HEK293 (cell line): ENCODE measurements around the gene CD300LF.
A peak's percentile ranks its signal among the peaks of the same experiment; 100 is the strongest.

Experiments used
- GLI4 ChIP-seq: fragments of 450-650 bp; formaldehyde crosslinking; IDR thresholded peaks from 2 replicates; pipeline ENCODE4 v1.5.1; 2016; ENCODE audit warnings: missing biosample characterization, missing genetic modification characterization
- IKZF3 ChIP-seq: fragments of 450-650 bp; IDR thresholded peaks from 2 replicates; pipeline ENCODE4 v1.5.0; 2018; ENCODE audit warnings: missing biosample characterization, mild to moderate bottlenecking, missing genetic modification characterization, moderate library complexity
- KLF1 ChIP-seq: fragments of 450-650 bp; formaldehyde crosslinking; IDR thresholded peaks from 2 replicates; pipeline ENCODE4 v1.5.1; 2016; ENCODE audit warnings: missing biosample characterization, missing genetic modification characterization
- KLF10 ChIP-seq: fragments of 450-650 bp; IDR thresholded peaks from 2 replicates; pipeline ENCODE4 v1.5.1; 2018; ENCODE audit warnings: missing biosample characterization, mild to moderate bottlenecking, missing genetic modification characterization
- MEIS1 ChIP-seq: sonication (generic); formaldehyde crosslinking; IDR thresholded peaks from 2 replicates; pipeline ENCODE4 v1.8.1; 2022; ENCODE audit warnings: missing genetic modification reagents, mild to moderate bottlenecking, borderline replicate concordance
- SP2 ChIP-seq: fragments of 450-650 bp; formaldehyde crosslinking; IDR thresholded peaks from 2 replicates; pipeline ENCODE4 v1.5.1; 2016; ENCODE audit warnings: missing biosample characterization, missing genetic modification characterization
- WT1 ChIP-seq: fragments of 450-650 bp; formaldehyde crosslinking; IDR thresholded peaks from 2 replicates; pipeline ENCODE4 v1.5.1; 2016; ENCODE audit warnings: missing biosample characterization, missing genetic modification characterization
- ZBTB17 ChIP-seq: fragments of 450-650 bp; formaldehyde crosslinking; IDR thresholded peaks from 2 replicates; pipeline ENCODE4 v1.5.1; 2016; ENCODE audit warnings: missing biosample characterization, missing genetic modification characterization
- ZFP41 ChIP-seq: fragments of 450-650 bp; formaldehyde crosslinking; IDR thresholded peaks from 2 replicates; pipeline ENCODE4 v1.5.1; 2016; ENCODE audit warnings: missing biosample characterization, missing genetic modification characterization, borderline replicate concordance
- ZNF112 ChIP-seq: fragments of 450-650 bp; formaldehyde crosslinking; IDR thresholded peaks from 2 replicates; pipeline ENCODE4 v1.5.0; 2017; ENCODE audit warnings: missing biosample characterization, missing genetic modification characterization
- ZNF175 ChIP-seq: fragments of 450-650 bp; formaldehyde crosslinking; IDR thresholded peaks from 2 replicates; pipeline ENCODE4 v1.5.1; 2016; ENCODE audit warnings: missing biosample characterization, missing genetic modification characterization
- ZNF302 ChIP-seq: fragments of 450-650 bp; formaldehyde crosslinking; IDR thresholded peaks from 2 replicates; pipeline ENCODE4 v1.5.1; 2016; ENCODE audit warnings: missing biosample characterization, missing genetic modification characterization, low read depth
- ZNF311 ChIP-seq: fragments of 450-650 bp; formaldehyde crosslinking; IDR thresholded peaks from 2 replicates; pipeline ENCODE4 v1.5.1; 2017; ENCODE audit warnings: missing biosample characterization, missing genetic modification characterization, borderline replicate concordance
- ZNF416 ChIP-seq: fragments of 450-650 bp; formaldehyde crosslinking; IDR thresholded peaks from 2 replicates; pipeline ENCODE4 v1.5.1; 2016; ENCODE audit warnings: missing biosample characterization, missing genetic modification characterization
- ZNF423 ChIP-seq: fragments of 450-650 bp; formaldehyde crosslinking; IDR thresholded peaks from 2 replicates; pipeline ENCODE4 v1.5.1; 2016; ENCODE audit warnings: missing biosample characterization, missing genetic modification characterization
- ZNF473 ChIP-seq: fragments of 450-650 bp; formaldehyde crosslinking; IDR thresholded peaks from 2 replicates; pipeline ENCODE4 v1.5.1; 2017; ENCODE audit warnings: missing biosample characterization, missing genetic modification characterization
- ZNF521 ChIP-seq: fragments of 450-650 bp; formaldehyde crosslinking; IDR thresholded peaks from 2 replicates; pipeline ENCODE4 v1.5.1; 2017; ENCODE audit warnings: missing biosample characterization, mild to moderate bottlenecking, missing genetic modification characterization
- ZNF623 ChIP-seq: fragments of 450-650 bp; formaldehyde crosslinking; IDR thresholded peaks from 2 replicates; pipeline ENCODE4 v1.5.1; 2016; ENCODE audit warnings: missing biosample characterization, missing genetic modification characterization
- ZNF701 ChIP-seq: fragments of 450-650 bp; formaldehyde crosslinking; IDR thresholded peaks from 2 replicates; pipeline ENCODE4 v1.5.1; 2016; ENCODE audit warnings: missing biosample characterization, missing genetic modification characterization
- ZNF76 ChIP-seq: fragments of 450-650 bp; formaldehyde crosslinking; IDR thresholded peaks from 2 replicates; pipeline ENCODE4; 2016; ENCODE audit warnings: low read depth, missing biosample characterization, missing genetic modification characterization, borderline replicate concordance
- ZNF843 ChIP-seq: fragments of 450-650 bp; formaldehyde crosslinking; IDR thresholded peaks from 2 replicates; pipeline ENCODE4 v1.5.1; 2016; ENCODE audit warnings: missing biosample characterization, missing genetic modification characterization
- TF ChIP-seq, protein P1 (sequence below): fragments of 450-650 bp; formaldehyde crosslinking; IDR thresholded peaks from 2 replicates; pipeline ENCODE4 v1.5.1; 2016; ENCODE audit warnings: missing biosample characterization, missing genetic modification characterization
- TF ChIP-seq, protein P2 (sequence below): fragments of 450-650 bp; formaldehyde crosslinking; IDR thresholded peaks from 2 replicates; pipeline ENCODE4 v1.5.1; 2016; ENCODE audit warnings: missing biosample characterization, missing genetic modification characterization
- TF ChIP-seq, protein P3 (sequence below): fragments of 450-650 bp; formaldehyde crosslinking; IDR thresholded peaks from 2 replicates; pipeline ENCODE4 v1.5.1; 2016; ENCODE audit warnings: missing biosample characterization, missing genetic modification characterization
- TF ChIP-seq, protein P4 (sequence below): fragments of 450-650 bp; formaldehyde crosslinking; optimal IDR thresholded peaks from 2 replicates; pipeline ENCODE3; 2016; ENCODE audit warnings: missing biosample characterization, mild to moderate bottlenecking, missing genetic modification characterization
- TF ChIP-seq, protein P5 (sequence below): fragments of 450-650 bp; formaldehyde crosslinking; IDR thresholded peaks from 2 replicates; pipeline ENCODE4 v1.5.1; 2016; ENCODE audit warnings: missing biosample characterization, missing genetic modification characterization
- TF ChIP-seq, protein P6 (sequence below): fragments of 450-650 bp; formaldehyde crosslinking; IDR thresholded peaks from 2 replicates; pipeline ENCODE4 v1.5.1; 2016; ENCODE audit warnings: missing biosample characterization, missing genetic modification characterization
- TF ChIP-seq, protein P7 (sequence below): fragments of 450-650 bp; formaldehyde crosslinking; IDR thresholded peaks from 2 replicates; pipeline ENCODE4 v1.5.1; 2016; ENCODE audit warnings: missing biosample characterization, missing genetic modification characterization

Gene CD300LF

DNA sequence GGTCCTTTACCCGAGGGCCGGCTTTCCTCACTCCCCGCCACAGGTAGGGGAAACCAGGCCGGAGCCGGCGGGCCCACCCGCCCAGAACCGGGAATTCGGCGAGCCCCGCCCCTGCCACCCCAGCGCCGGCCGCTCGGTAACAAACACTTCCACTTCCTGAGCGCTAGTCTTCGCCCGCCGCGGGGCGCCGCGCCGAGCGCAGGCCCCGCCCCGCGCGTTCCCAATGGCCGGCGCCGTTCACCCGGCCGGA, 35.5 kb upstream of the CD300LF start (continued):
- TF ChIP-seq, protein P1, sequence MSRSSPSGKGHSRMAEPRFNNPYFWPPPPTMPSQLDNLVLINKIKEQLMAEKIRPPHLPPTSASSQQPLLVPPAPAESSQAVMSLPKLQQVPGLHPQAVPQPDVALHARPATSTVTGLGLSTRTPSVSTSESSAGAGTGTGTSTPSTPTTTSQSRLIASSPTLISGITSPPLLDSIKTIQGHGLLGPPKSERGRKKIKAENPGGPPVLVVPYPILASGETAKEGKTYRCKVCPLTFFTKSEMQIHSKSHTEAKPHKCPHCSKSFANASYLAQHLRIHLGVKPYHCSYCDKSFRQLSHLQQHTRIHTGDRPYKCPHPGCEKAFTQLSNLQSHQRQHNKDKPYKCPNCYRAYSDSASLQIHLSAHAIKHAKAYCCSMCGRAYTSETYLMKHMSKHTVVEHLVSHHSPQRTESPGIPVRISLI: no peak
- TF ChIP-seq SP2 (no peak), MEIS1 (CRISPR knock-in tag) (no peak), ZFP41 (tag by site-specific recombination) (no peak), ZNF473 (tag by site-specific recombination) (no peak), ZNF112 (tag by site-specific recombination) (no peak), ZNF843 (tag by site-specific recombination) (no peak), GLI4 (tag by site-specific recombination) (no peak), KLF1 (tag by site-specific recombination) (no peak; the same call in 1 of the 2 replicates), ZNF521 (no peak), IKZF3 (tag by site-specific recombination) (0 out of 2 replicates have a peak, but pooled peaks have one; percentile 21), KLF10 (tag by site-specific recombination) (no peak), ZNF302 (tag by site-specific recombination) (no peak), ZNF623 (no peak), ZNF423 (no peak), ZNF175 (tag by site-specific recombination) (no peak), ZBTB17 (tag by site-specific recombination) (no peak), ZNF416 (tag by site-specific recombination) (no peak), WT1 (tag by site-specific recombination) (no peak), ZNF76 (no peak), ZNF701 (tag by site-specific recombination) (no peak), ZNF311 (no peak)
- TF ChIP-seq, protein P2, sequence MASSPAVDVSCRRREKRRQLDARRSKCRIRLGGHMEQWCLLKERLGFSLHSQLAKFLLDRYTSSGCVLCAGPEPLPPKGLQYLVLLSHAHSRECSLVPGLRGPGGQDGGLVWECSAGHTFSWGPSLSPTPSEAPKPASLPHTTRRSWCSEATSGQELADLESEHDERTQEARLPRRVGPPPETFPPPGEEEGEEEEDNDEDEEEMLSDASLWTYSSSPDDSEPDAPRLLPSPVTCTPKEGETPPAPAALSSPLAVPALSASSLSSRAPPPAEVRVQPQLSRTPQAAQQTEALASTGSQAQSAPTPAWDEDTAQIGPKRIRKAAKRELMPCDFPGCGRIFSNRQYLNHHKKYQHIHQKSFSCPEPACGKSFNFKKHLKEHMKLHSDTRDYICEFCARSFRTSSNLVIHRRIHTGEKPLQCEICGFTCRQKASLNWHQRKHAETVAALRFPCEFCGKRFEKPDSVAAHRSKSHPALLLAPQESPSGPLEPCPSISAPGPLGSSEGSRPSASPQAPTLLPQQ (tag by site-specific recombination): peak; percentile 66; the same call in 1 of the 2 replicates
- TF ChIP-seq, protein P3, sequence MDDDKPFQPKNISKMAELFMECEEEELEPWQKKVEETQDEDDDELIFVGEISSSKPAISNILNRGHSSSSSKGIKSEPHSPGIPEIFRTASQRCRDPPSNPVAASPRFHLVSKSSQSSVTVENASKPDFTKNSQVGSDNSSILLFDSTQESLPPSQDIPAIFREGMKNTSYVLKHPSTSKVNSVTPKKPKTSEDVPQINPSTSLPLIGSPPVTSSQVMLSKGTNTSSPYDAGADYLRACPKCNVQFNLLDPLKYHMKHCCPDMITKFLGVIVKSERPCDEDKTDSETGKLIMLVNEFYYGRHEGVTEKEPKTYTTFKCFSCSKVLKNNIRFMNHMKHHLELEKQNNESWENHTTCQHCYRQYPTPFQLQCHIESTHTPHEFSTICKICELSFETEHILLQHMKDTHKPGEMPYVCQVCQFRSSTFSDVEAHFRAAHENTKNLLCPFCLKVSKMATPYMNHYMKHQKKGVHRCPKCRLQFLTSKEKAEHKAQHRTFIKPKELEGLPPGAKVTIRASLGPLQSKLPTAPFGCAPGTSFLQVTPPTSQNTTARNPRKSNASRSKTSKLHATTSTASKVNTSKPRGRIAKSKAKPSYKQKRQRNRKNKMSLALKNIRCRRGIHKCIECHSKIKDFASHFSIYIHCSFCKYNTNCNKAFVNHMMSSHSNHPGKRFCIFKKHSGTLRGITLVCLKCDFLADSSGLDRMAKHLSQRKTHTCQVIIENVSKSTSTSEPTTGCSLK (tag by site-specific recombination): no peak
- TF ChIP-seq, protein P4, sequence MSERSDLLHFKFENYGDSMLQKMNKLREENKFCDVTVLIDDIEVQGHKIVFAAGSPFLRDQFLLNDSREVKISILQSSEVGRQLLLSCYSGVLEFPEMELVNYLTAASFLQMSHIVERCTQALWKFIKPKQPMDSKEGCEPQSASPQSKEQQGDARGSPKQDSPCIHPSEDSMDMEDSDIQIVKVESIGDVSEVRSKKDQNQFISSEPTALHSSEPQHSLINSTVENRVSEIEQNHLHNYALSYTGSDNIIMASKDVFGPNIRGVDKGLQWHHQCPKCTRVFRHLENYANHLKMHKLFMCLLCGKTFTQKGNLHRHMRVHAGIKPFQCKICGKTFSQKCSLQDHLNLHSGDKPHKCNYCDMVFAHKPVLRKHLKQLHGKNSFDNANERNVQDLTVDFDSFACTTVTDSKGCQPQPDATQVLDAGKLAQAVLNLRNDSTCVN: no peak
- TF ChIP-seq, protein P5, sequence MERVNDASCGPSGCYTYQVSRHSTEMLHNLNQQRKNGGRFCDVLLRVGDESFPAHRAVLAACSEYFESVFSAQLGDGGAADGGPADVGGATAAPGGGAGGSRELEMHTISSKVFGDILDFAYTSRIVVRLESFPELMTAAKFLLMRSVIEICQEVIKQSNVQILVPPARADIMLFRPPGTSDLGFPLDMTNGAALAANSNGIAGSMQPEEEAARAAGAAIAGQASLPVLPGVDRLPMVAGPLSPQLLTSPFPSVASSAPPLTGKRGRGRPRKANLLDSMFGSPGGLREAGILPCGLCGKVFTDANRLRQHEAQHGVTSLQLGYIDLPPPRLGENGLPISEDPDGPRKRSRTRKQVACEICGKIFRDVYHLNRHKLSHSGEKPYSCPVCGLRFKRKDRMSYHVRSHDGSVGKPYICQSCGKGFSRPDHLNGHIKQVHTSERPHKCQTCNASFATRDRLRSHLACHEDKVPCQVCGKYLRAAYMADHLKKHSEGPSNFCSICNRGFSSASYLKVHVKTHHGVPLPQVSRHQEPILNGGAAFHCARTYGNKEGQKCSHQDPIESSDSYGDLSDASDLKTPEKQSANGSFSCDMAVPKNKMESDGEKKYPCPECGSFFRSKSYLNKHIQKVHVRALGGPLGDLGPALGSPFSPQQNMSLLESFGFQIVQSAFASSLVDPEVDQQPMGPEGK: peak; percentile 18; the same call in 1 of the 2 replicates
- TF ChIP-seq, protein P6, sequence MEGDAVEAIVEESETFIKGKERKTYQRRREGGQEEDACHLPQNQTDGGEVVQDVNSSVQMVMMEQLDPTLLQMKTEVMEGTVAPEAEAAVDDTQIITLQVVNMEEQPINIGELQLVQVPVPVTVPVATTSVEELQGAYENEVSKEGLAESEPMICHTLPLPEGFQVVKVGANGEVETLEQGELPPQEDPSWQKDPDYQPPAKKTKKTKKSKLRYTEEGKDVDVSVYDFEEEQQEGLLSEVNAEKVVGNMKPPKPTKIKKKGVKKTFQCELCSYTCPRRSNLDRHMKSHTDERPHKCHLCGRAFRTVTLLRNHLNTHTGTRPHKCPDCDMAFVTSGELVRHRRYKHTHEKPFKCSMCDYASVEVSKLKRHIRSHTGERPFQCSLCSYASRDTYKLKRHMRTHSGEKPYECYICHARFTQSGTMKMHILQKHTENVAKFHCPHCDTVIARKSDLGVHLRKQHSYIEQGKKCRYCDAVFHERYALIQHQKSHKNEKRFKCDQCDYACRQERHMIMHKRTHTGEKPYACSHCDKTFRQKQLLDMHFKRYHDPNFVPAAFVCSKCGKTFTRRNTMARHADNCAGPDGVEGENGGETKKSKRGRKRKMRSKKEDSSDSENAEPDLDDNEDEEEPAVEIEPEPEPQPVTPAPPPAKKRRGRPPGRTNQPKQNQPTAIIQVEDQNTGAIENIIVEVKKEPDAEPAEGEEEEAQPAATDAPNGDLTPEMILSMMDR (tag by site-specific recombination): no peak
- TF ChIP-seq, protein P7, sequence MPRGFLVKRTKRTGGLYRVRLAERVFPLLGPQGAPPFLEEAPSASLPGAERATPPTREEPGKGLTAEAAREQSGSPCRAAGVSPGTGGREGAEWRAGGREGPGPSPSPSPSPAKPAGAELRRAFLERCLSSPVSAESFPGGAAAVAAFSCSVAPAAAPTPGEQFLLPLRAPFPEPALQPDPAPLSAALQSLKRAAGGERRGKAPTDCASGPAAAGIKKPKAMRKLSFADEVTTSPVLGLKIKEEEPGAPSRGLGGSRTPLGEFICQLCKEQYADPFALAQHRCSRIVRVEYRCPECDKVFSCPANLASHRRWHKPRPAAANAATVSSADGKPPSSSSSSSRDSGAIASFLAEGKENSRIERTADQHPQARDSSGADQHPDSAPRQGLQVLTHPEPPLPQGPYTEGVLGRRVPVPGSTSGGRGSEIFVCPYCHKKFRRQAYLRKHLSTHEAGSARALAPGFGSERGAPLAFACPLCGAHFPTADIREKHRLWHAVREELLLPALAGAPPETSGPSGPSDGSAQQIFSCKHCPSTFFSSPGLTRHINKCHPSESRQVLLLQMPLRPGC (tag by site-specific recombination): no peak
